Effector memory CD8-positive, alpha-beta T cell (primary cell): ENCODE data around the gene SEC16B.

Source experiments
- ATAC-seq: fragments of 150-1000 bp; cut with Tn5 transposase; replicated peaks from 2 replicates; pipeline ENCODE4 v1.10.0; 2021; ENCODE audit warnings: mild to moderate bottlenecking, moderate library complexity
- DNase-seq, 3 experiments: peaks; one replicate each; pipeline ENCODE4 v3.0.0; 2021
- H3K27ac Mint-ChIP-seq, 2 donors: one replicate each; pipeline ENCODE4 v1.8.0; 2022; ENCODE audit warnings: mild to moderate bottlenecking in 2 of 2, mixed read lengths in 2 of 2, moderate library complexity in 2 of 2
- H3K27me3 Mint-ChIP-seq, 2 donors: one replicate each; pipeline ENCODE4 v1.8.0; 2022; ENCODE audit warnings: mixed read lengths in 2 of 2
- H3K36me3 Mint-ChIP-seq: one replicate; pipeline ENCODE4 v1.8.0; 2022; ENCODE audit warnings: mild to moderate bottlenecking, moderate library complexity, mixed read lengths; ENCODE audit not compliant: insufficient read depth
- H3K4me1 Mint-ChIP-seq, 2 donors: one replicate each; pipeline ENCODE4 v1.8.0; 2022; ENCODE audit warnings: low read depth in 2 of 2, mixed read lengths in 2 of 2
- H3K4me3 Mint-ChIP-seq, 2 donors: one replicate each; pipeline ENCODE4 v1.8.0; 2022; ENCODE audit warnings: mild to moderate bottlenecking in 2 of 2, mixed read lengths in 2 of 2, moderate library complexity in 2 of 2
- H3K9me3 Mint-ChIP-seq, 2 donors: one replicate each; pipeline ENCODE4 v1.8.0; 2022; ENCODE audit warnings: mixed read lengths in 2 of 2

Gene SEC16B

GRCh38 chr1:177926201-177926600, 43.7 kb downstream of the SEC16B start:
- Mint-ChIP-seq H3K4me1 (no peaks in the 10 kb centered on the region), H3K27ac (no peak overlapping the region), H3K4me3 (no peak overlapping the region), H3K9me3 (peaks cover 5 to 8% of the 10 kb centered on the region in 2 donors), H3K36me3 (no peaks in the 10 kb centered on the region), H3K27me3 (no peaks in the 10 kb centered on the region)
- DNase-seq (no peak), ATAC-seq (no peak)

GRCh38 chr1:177925006-177925405, 44.9 kb downstream of the SEC16B start:
- ATAC-seq = no peak
- Mint-ChIP-seq H3K27ac (no peak overlapping the region), H3K4me1 (no peaks in the 10 kb centered on the region), H3K4me3 (no peak overlapping the region), H3K27me3 (no peaks in the 10 kb centered on the region), H3K9me3 (peaks cover 5 to 8% of the 10 kb centered on the region in 2 donors), H3K36me3 (no peaks in the 10 kb centered on the region)
- DNase-seq = no peak

GRCh38 chr1:177923441-177923840, 46.4 kb downstream of the SEC16B start:
- Mint-ChIP-seq H3K4me3 (no peak overlapping the region), H3K36me3 (no peaks in the 10 kb centered on the region), H3K9me3 (peaks cover 5 to 8% of the 10 kb centered on the region in 2 donors), H3K4me1 (no peaks in the 10 kb centered on the region), H3K27ac (no peak overlapping the region), H3K27me3 (no peaks in the 10 kb centered on the region)
- DNase-seq (no peak), ATAC-seq (no peak)

DNA sequence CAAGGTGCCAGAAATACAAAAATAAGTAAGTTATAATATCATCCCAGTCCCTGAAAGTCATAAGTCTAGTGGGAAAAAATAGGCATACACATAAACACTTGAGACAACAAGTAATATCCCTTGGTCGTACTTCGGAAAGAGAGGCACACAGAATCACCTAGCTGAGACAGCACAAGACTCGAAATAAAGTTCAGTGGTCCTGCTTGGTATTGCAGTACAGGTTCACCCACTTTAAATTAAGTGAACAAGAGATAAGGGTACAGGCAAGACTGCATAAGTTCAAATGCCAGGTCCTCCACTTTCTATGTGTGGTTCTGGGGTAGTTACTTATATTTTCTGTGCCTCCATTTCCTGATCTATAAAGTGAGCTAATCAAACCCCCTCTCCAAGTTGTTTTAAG, 47.6 kb downstream of the SEC16B start:
- Mint-ChIP-seq H3K27me3 (no peaks in the 10 kb centered on the region), H3K4me3 (no peak overlapping the region), H3K36me3 (no peaks in the 10 kb centered on the region), H3K4me1 (no peaks in the 10 kb centered on the region), H3K27ac (no peak overlapping the region), H3K9me3 (peaks cover 5 to 8% of the 10 kb centered on the region in 2 donors)
- no peak for ATAC-seq
- no peak for DNase-seq

DNA sequence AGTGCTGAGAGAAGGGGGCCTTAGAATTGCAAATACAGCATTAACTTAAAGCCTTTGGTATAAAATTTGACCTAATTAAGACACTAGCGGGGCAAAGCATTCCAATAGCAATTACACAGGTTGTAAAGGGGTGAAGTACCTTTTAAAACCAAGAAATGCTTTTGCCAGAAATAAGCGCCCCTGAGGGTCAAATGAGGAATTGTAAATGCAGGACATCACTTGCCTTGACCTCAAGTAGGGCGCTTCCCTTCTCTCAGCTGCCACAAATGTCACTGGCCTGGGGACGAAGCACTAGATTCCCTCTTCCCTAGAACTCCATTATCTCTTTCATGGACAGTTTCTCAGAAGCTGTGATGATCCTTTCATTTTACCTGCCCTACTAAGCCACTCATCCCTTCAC, 48.3 kb downstream of the SEC16B start:
- Mint-ChIP-seq H3K4me1 (no peaks in the 10 kb centered on the region), H3K27me3 (no peaks in the 10 kb centered on the region), H3K9me3 (peaks cover 0 to 2% of the 10 kb centered on the region in 2 donors), H3K36me3 (no peaks in the 10 kb centered on the region), H3K27ac (no peak overlapping the region), H3K4me3 (no peak overlapping the region)
- ATAC-seq = no peak
- no peak for DNase-seq

GRCh38 chr1:177920091-177920490, 49.8 kb downstream of the SEC16B start:
- DNase-seq (no peak), ATAC-seq (no peak)
- no peaks in the 10 kb centered on the region for H3K4me1 Mint-ChIP-seq
- no peak overlapping the region for H3K27ac Mint-ChIP-seq
- H3K36me3 Mint-ChIP-seq = no peaks in the 10 kb centered on the region
- no peaks in the 10 kb centered on the region for H3K9me3 Mint-ChIP-seq
- no peaks in the 10 kb centered on the region for H3K27me3 Mint-ChIP-seq
- no peak overlapping the region for H3K4me3 Mint-ChIP-seq

GRCh38 chr1:177915641-177916040, 54.2 kb downstream of the SEC16B start:
- no peak overlapping the region for H3K4me3 Mint-ChIP-seq
- no peaks in the 10 kb centered on the region for H3K27me3 Mint-ChIP-seq
- ATAC-seq (no peak), DNase-seq (no peak)
- no peaks in the 10 kb centered on the region for H3K36me3 Mint-ChIP-seq
- no peak overlapping the region for H3K27ac Mint-ChIP-seq
- no peaks in the 10 kb centered on the region for H3K4me1 Mint-ChIP-seq
- H3K9me3 Mint-ChIP-seq = peaks cover 0 to 4% of the 10 kb centered on the region in 2 donors

GRCh38 chr1:177914603-177915002, 55.3 kb downstream of the SEC16B start:
- DNase-seq (no peak), ATAC-seq (no peak)
- H3K27ac Mint-ChIP-seq = no peak overlapping the region
- H3K27me3 Mint-ChIP-seq = no peaks in the 10 kb centered on the region
- H3K4me1 Mint-ChIP-seq = no peaks in the 10 kb centered on the region
- H3K9me3 Mint-ChIP-seq = peaks cover 4 to 7% of the 10 kb centered on the region in 2 donors
- H3K36me3 Mint-ChIP-seq = no peaks in the 10 kb centered on the region
- H3K4me3 Mint-ChIP-seq = no peak overlapping the region

DNA sequence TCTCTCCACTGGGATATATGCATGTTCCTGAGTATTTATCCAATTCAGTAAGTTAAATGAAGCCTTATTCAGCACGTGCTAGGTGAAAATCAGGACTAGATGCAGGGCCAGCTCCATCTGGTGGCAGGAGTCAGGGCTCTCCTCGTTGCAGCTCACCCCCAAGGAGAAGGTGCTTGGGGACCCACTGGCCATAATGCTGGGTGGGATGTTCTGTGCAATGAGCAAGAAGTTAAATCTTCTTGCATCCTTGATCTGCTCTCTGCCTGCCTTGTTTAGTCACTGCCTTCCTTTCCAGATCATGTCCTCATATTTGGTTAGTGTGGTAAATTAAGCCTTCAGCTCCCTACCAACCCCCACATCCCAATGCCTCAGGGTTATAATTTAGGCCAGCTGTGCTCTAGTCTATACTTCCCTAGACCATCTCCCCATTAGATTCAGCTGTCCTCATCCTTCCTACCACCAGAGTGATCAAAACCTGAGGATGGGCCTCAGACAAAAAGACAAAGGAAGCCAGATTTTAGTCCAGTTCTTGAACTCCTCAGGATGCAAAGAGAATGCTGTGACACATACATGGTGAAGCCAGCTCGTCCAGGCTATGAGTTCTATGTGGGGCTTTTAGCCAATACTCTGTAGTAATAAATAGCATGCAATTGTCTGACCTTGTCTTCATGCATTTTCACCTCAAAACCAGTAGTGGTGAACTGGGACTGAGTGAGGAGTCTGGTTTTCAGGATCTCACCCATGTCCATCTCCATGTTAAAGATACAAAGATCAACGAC, 55.9 kb downstream of the SEC16B start:
- ATAC-seq (no peak), DNase-seq (no peak)
- Mint-ChIP-seq H3K27ac (no peak overlapping the region), H3K4me1 (no peaks in the 10 kb centered on the region), H3K27me3 (no peaks in the 10 kb centered on the region), H3K4me3 (no peak overlapping the region), H3K9me3 (peaks cover 4 to 7% of the 10 kb centered on the region in 2 donors), H3K36me3 (no peaks in the 10 kb centered on the region)

GRCh38 chr1:177912991-177913390, 56.9 kb downstream of the SEC16B start:
- Mint-ChIP-seq H3K27ac (no peak overlapping the region), H3K4me1 (no peaks in the 10 kb centered on the region), H3K27me3 (no peaks in the 10 kb centered on the region), H3K9me3 (peaks cover 7 to 15% of the 10 kb centered on the region in 2 donors), H3K4me3 (no peak overlapping the region), H3K36me3 (no peaks in the 10 kb centered on the region)
- no peak for ATAC-seq
- no peak for DNase-seq

DNA sequence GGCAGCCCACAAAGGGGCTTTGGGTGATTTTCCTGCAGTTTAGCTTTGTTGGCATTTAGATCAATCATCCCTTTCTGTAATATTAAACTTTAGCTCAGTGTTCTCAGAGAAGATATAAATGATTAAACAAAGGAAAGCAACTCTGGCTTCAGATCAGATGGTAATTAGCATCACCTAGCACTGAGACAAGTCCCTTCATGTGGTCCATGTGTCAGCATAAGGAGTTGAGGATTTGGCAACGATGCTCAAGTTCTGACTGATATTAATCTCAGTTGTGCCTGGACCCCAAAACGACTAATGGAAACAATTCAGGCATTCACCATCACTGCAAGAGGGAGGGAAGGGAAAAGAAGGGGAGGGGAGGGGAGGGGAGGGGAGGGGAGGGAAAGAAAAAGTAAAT, 60.4 kb downstream of the SEC16B start:
- DNase-seq (no peak), ATAC-seq (no peak)
- Mint-ChIP-seq H3K36me3 (no peaks in the 10 kb centered on the region), H3K4me3 (no peak overlapping the region), H3K4me1 (no peaks in the 10 kb centered on the region), H3K27ac (no peak overlapping the region), H3K9me3 (peaks cover 7 to 15% of the 10 kb centered on the region in 2 donors), H3K27me3 (no peaks in the 10 kb centered on the region)

DNA sequence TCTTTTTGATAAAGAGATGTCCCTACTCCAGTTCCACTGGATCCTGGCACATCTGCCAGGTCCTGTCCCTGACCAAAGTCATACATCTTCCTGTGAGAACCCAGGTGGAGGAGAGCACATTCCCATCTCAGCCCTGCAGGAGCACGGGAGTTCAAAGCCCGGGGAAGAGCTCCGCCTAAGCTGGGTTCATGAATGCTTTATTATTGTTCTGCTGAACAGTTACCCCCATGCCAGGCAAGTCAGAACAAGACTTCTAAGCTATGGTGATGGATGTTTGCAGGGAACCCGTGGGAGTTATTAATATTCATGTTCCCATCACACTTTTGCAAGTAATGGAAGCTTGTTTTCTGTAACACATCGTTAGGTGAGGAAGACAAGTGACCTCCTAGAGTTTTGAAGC, 62.9 kb downstream of the SEC16B start:
- no peak for DNase-seq
- no peak for ATAC-seq
- Mint-ChIP-seq H3K4me1 (no peaks in the 10 kb centered on the region), H3K9me3 (peaks cover 7 to 16% of the 10 kb centered on the region in 2 donors), H3K36me3 (no peaks in the 10 kb centered on the region), H3K27me3 (no peaks in the 10 kb centered on the region), H3K27ac (no peak overlapping the region), H3K4me3 (no peak overlapping the region)

- Mint-ChIP-seq H3K27me3 (no peaks in the 10 kb centered on the region), H3K36me3 (no peaks in the 10 kb centered on the region), H3K4me3 (no peak overlapping the region), H3K27ac (no peak overlapping the region), H3K4me1 (no peaks in the 10 kb centered on the region), H3K9me3 (peaks cover 5 to 23% of the 10 kb centered on the region in 2 donors)
- ATAC-seq (no peak), DNase-seq (no peak)
Measured at GRCh38 chr1:177905686-177906085, 64.2 kb downstream of the SEC16B start.

DNA sequence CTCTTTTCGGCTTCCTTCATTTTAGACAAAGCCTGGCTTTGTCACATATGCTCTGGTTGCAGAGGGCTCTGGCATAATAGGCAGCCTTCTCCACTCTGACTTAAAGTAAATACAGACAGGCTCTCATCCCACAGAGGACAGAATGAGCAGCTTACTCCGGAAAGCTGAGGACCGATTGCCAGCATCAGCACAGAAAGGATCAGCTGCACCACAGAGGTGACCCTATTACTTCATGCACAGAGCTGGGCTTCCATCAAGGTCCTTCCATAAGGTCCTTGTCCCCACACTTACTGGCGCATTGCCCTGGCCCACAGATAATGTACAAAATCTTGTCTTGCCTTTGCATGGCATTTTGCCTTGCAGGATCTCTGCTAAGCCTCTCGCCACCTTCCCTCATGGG, 67.6 kb downstream of the SEC16B start:
- no peak for DNase-seq
- H3K27me3 Mint-ChIP-seq = no peaks in the 10 kb centered on the region
- no peak overlapping the region for H3K27ac Mint-ChIP-seq
- H3K9me3 Mint-ChIP-seq = peaks cover 3 to 8% of the 10 kb centered on the region in 2 donors
- ATAC-seq = no peak
- no peak overlapping the region for H3K4me3 Mint-ChIP-seq
- no peaks in the 10 kb centered on the region for H3K4me1 Mint-ChIP-seq
- no peaks in the 10 kb centered on the region for H3K36me3 Mint-ChIP-seq
